ENCODE data around the gene PARVB.

The PARVB gene

GRCh38 chr22:44129619-44129976 is 105.5 kb downstream of the PARVB start:
- CTCF ChIA-PET = interaction anchor here (1.4 kb wide), 1 partner anchor 136 kb away, joined by 4 read pairs; no protein-coding TSS in a partner anchor
- no peak for DNase-seq (ENCODE audit: low read depth, low spot score)
- H3K4me3 ChIP-seq (ENCODE audit: low read depth, low read length) = no peak overlapping the region
- TF ChIP-seq, protein P1, sequence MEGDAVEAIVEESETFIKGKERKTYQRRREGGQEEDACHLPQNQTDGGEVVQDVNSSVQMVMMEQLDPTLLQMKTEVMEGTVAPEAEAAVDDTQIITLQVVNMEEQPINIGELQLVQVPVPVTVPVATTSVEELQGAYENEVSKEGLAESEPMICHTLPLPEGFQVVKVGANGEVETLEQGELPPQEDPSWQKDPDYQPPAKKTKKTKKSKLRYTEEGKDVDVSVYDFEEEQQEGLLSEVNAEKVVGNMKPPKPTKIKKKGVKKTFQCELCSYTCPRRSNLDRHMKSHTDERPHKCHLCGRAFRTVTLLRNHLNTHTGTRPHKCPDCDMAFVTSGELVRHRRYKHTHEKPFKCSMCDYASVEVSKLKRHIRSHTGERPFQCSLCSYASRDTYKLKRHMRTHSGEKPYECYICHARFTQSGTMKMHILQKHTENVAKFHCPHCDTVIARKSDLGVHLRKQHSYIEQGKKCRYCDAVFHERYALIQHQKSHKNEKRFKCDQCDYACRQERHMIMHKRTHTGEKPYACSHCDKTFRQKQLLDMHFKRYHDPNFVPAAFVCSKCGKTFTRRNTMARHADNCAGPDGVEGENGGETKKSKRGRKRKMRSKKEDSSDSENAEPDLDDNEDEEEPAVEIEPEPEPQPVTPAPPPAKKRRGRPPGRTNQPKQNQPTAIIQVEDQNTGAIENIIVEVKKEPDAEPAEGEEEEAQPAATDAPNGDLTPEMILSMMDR (IDR thresholded peaks at IDR 0.05; ENCODE audit: insufficient read depth, low read length, missing control alignments) = no peak
- POLR2A ChIA-PET = no interaction called here

GRCh38 chr22:44130076-44130711 is 106.1 kb downstream of the PARVB start:
- H3K4me3 ChIP-seq (ENCODE audit: low read depth, low read length) = no peak overlapping the region
- TF ChIP-seq, protein P1 (IDR thresholded peaks at IDR 0.05; ENCODE audit: insufficient read depth, low read length, missing control alignments) = no peak
- ChIA-PET POLR2A (no interaction called here), CTCF (interaction anchor here (1.4 kb wide), 1 partner anchor 137 kb away, joined by 4 read pairs; no protein-coding TSS in a partner anchor)
- no peak for DNase-seq (ENCODE audit: low read depth, low spot score)

DNA sequence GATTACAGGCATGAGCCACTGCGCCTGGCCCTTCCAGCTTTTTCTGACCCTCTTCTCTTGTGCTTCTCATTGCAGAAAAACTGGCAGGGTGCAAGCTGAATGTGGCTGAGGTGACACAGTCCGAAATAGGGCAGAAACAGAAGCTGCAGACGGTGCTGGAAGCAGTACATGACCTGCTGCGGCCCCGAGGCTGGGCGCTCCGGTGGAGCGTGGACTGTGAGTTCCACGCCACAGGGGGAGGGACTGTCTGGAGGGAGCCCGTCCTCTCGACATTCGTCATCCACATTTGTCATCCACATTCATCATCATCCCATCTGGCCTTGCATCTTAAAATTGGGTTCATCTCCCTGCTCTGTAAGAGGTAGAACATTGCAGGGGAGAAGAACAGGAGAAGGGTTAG is 107.3 kb downstream of the PARVB start:
- no peak for DNase-seq (ENCODE audit: low read depth, low spot score)
- POLR2A ChIA-PET = interaction anchor here (0.6 kb wide), 1 partner anchor 8 kb away, joined by 3 read pairs; no protein-coding TSS in a partner anchor
- CTCF ChIA-PET = interaction anchor here (1.7 kb wide), 1 partner anchor 138 kb away, joined by 5 read pairs; no protein-coding TSS in a partner anchor
- TF ChIP-seq, protein P1 (IDR thresholded peaks at IDR 0.05; ENCODE audit: insufficient read depth, low read length, missing control alignments) = no peak
- no peak overlapping the region for H3K4me3 ChIP-seq (ENCODE audit: low read depth, low read length)

GRCh38 chr22:44131989-44132685 is 108.0 kb downstream of the PARVB start:
- TF ChIP-seq, protein P1 (IDR thresholded peaks at IDR 0.05; ENCODE audit: insufficient read depth, low read length, missing control alignments) = no peak
- no peak for DNase-seq (ENCODE audit: low read depth, low spot score)
- no peak overlapping the region for H3K4me3 ChIP-seq (ENCODE audit: low read depth, low read length)
- ChIA-PET CTCF (interaction anchor here (1.7 kb wide), 1 partner anchor 139 kb away, joined by 5 read pairs; no protein-coding TSS in a partner anchor), POLR2A (no interaction called here)

DNA sequence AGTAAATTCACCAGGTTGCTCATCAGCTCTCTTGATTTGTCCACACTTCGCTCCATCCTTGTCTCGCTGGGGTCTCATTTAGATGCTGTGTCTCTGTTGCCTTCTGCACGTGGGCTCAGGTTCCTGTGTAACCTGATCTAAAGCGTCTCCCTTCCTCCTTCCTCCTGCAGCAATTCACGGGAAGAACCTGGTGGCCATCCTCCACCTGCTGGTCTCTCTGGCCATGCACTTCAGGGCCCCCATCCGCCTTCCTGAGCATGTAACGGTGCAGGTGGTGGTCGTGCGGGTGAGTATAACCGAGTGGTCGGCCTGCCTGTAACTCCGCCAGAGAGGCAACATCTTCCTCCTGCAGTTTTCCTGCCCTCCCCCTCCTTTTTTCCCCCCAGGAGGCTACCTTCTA is 108.6 kb downstream of the PARVB start:
- TF ChIP-seq, protein P1 (IDR thresholded peaks at IDR 0.05; ENCODE audit: insufficient read depth, low read length, missing control alignments) = no peak
- POLR2A ChIA-PET = no interaction called here
- no peak overlapping the region for H3K4me3 ChIP-seq (ENCODE audit: low read depth, low read length)
- DNase-seq (ENCODE audit: low read depth, low spot score) = no peak
- CTCF ChIA-PET = interaction anchor here (1.7 kb wide), 1 partner anchor 140 kb away, joined by 5 read pairs; no protein-coding TSS in a partner anchor

- H3K4me3 ChIP-seq (ENCODE audit: low read depth, low read length) = no peak overlapping the region
- TF ChIP-seq, protein P1 (IDR thresholded peaks at IDR 0.05; ENCODE audit: insufficient read depth, low read length, missing control alignments) = no peak
- POLR2A ChIA-PET = no interaction called here
- CTCF ChIA-PET = interaction anchor here (1.7 kb wide), 1 partner anchor 140 kb away, joined by 5 read pairs; no protein-coding TSS in a partner anchor
- DNase-seq (ENCODE audit: low read depth, low spot score) = no peak
These were observed 109.1 kb downstream of the PARVB start for GRCh38 chr22:44133161-44133560.
